GM18907 (cell line): ENCODE data around the gene TCP11L1.
"Not testable (repeated sequence)": the region's sequence is repeated elsewhere in the genome, so short reads cannot be mapped to it uniquely, and the experiment has no call there.

Source experiments
- ATAC-seq: cut with Tn5 transposase; IDR thresholded peaks from one replicate; pipeline ENCODE4 v1.9.1; 2021; ENCODE audit warnings: mild to moderate bottlenecking, moderate library complexity; ENCODE audit not compliant: unreplicated experiment

Gene TCP11L1

GRCh38 chr11:33064866-33065265 is 25.5 kb downstream of the TCP11L1 start:
- no peak for ATAC-seq

GRCh38 chr11:33065445-33066178 is 26.2 kb downstream of the TCP11L1 start:
- ATAC-seq: peak; percentile 64

GRCh38 chr11:33067294-33067693 is 27.9 kb downstream of the TCP11L1 start:
- no peak for ATAC-seq

- no peak for ATAC-seq
Measured at GRCh38 chr11:33068611-33069340, 29.4 kb downstream of the TCP11L1 start.

GRCh38 chr11:33072465-33072864 is 33.1 kb downstream of the TCP11L1 start:
- no peak for ATAC-seq

GRCh38 chr11:33083918-33084317 is 44.5 kb downstream of the TCP11L1 start:
- ATAC-seq: no peak

GRCh38 chr11:33086017-33086416 is 46.6 kb downstream of the TCP11L1 start:
- ATAC-seq: no peak

- ATAC-seq: no peak
Measured at GRCh38 chr11:33089776-33090175, 50.4 kb downstream of the TCP11L1 start.

- ATAC-seq: no peak
Measured at GRCh38 chr11:33094157-33094556, 54.8 kb downstream of the TCP11L1 start.

- ATAC-seq: no peak
Measured at GRCh38 chr11:33103836-33104235, 64.5 kb downstream of the TCP11L1 start.

- ATAC-seq: no peak
Measured at GRCh38 chr11:33109294-33109895, 70.0 kb downstream of the TCP11L1 start.

GRCh38 chr11:33110083-33110482 is 70.7 kb downstream of the TCP11L1 start:
- no peak for ATAC-seq

- ATAC-seq: no peak
Measured at GRCh38 chr11:33116535-33116934, 77.2 kb downstream of the TCP11L1 start.

GRCh38 chr11:33122696-33123095 is 83.3 kb downstream of the TCP11L1 start:
- ATAC-seq: not testable (repeated sequence)
